K562 (cell line): ENCODE measurements around the gene EFEMP2. TPM values are rescaled to one million over a fixed set of nuclear protein-coding genes. Genes with fewer than 3 reads are reported as not detected.

ENCODE experiments used
- CREB1 ChIP-seq, 2 experiments: sonication (generic) in 1 of 2; formaldehyde crosslinking in 1 of 2; IDR thresholded peaks; 2 replicates each; pipeline versions ENCODE4 v1.6.1 to v1.8.0; 2012 to 2022; ENCODE audit warnings: inconsistent platforms in 1 of 2, mild to moderate bottlenecking in 1 of 2, missing genetic modification reagents in 1 of 2, moderate library complexity in 1 of 2
- ESRRA ChIP-seq: fragments of 450-650 bp; IDR thresholded peaks from 2 replicates; pipeline ENCODE4 v1.6.1; 2014; ENCODE audit warnings: low read depth, mild to moderate bottlenecking, moderate library complexity, borderline replicate concordance
- KDM2B ChIP-seq: fragments of 250-450 bp; sonication (Bioruptor Pico); IDR thresholded peaks from 2 replicates; pipeline ENCODE4 v1.8.0; 2021; ENCODE audit warnings: mild to moderate bottlenecking, moderate library complexity
- MAFG ChIP-seq: fragments of 450-650 bp; conservative IDR thresholded peaks from 2 replicates; pipeline ENCODE4 v1.6.1; 2016; ENCODE audit warnings: missing genetic modification characterization, missing compliant biosample characterization
- MED1 ChIP-seq: sonication (generic); formaldehyde crosslinking; IDR thresholded peaks from 2 replicates; pipeline ENCODE4 v1.8.1; 2023; ENCODE audit warnings: missing genetic modification reagents, borderline replicate concordance
- PCBP1 ChIP-seq: fragments of 200-400 bp; formaldehyde crosslinking; IDR thresholded peaks from 2 replicates; pipeline ENCODE4 v1.6.1; 2018; ENCODE audit warnings: mild to moderate bottlenecking, low read depth, low read length; ENCODE audit not compliant: poor library complexity, severe bottlenecking
- PCBP2 ChIP-seq: fragments of 200-400 bp; formaldehyde crosslinking; IDR thresholded peaks from 2 replicates; pipeline ENCODE4 v1.6.1; 2018; ENCODE audit warnings: low read length, low read depth, mild to moderate bottlenecking, moderate library complexity; ENCODE audit not compliant: poor library complexity, severe bottlenecking
- SMARCB1 ChIP-seq: IDR thresholded peaks from 2 replicates; pipeline ENCODE4 v1.6.1; 2011; ENCODE audit warnings: improper control_type of control experiment, low read depth; ENCODE audit not compliant: insufficient read length
- ZC3H8 ChIP-seq: fragments of 450-650 bp; IDR thresholded peaks from 2 replicates; pipeline ENCODE4 v1.6.1; 2017
- ZNF146 ChIP-seq: IDR thresholded peaks from one replicate; pipeline ENCODE4 v1.6.1; 2018; ENCODE audit warnings: missing compliant biosample characterization; ENCODE audit not compliant: unreplicated experiment
- ZNF354B ChIP-seq: fragments of 250-450 bp; sonication (Bioruptor Pico); IDR thresholded peaks from 2 replicates; pipeline ENCODE4 v1.4.0; 2020
- ZNF436 ChIP-seq: fragments of 250-450, 450-650 bp; sonication (Bioruptor Pico); formaldehyde crosslinking; IDR thresholded peaks from 2 replicates; pipeline ENCODE4 v1.7.0; 2020; ENCODE audit warnings: mild to moderate bottlenecking
- polyA plus RNA-seq, 8 experiments: library from polyadenylated mRNA; depleted of rRNA in 4 of 8; stranded (reverse) in 5 of 8; unstranded in 3 of 8; fragments of >200 nt; fragmentation: Nextera tagmentation in 2 of 8; fragmentation: Illumina TruSeq in 1 of 8; extraction: Ambion mirVana in 2 of 8; extraction: Trizol in 1 of 8; gene quantifications; 2 replicates each; pipeline versions ENCODE4 v1.2.1 to v1.2.3, GENCODE V29; 2011 to 2014; ENCODE audit warnings: inconsistent platforms in 1 of 8, missing spikeins in 1 of 8
- total RNA-seq, 7 experiments: library from RNA; depleted of rRNA in 6 of 7; stranded (reverse); fragments of >200 nt in 6 of 7; fragmentation: Illumina TruSeq in 2 of 7; extraction: Trizol in 2 of 7; gene quantifications; 2 replicates each; pipeline versions ENCODE4 v1.2.1 to v1.2.3, GENCODE V29; 2011 to 2021; ENCODE audit warnings: low replicate concordance in 1 of 7
- TF ChIP-seq, protein P1 (sequence below), 2 experiments: fragments of 450-650 bp; IDR thresholded peaks; 2 replicates each; pipeline ENCODE4 v1.6.1; 2016; ENCODE audit warnings: mild to moderate bottlenecking in 2 of 2, borderline replicate concordance in 1 of 2, low read depth in 1 of 2, moderate library complexity in 1 of 2
- TF ChIP-seq, protein P2 (sequence below): fragments of 250-450 bp; sonication (Bioruptor Pico); IDR thresholded peaks from 2 replicates; pipeline ENCODE4 v1.5.0; 2020; ENCODE audit warnings: mild to moderate bottlenecking
- TF ChIP-seq, protein P3 (sequence below): fragments of 150-350 bp; conservative IDR thresholded peaks from 2 replicates; pipeline ENCODE4 v1.6.1; 2014; ENCODE audit warnings: low read length

The EFEMP2 gene
- total and polyA plus RNA-seq, 9 of the 15 experiments (the other 6 are each of a cell fraction or from before 2014, with no cell fraction given) = 0.07 to 2.9 (median 0.69) TPM; not detected in 1

DNA sequence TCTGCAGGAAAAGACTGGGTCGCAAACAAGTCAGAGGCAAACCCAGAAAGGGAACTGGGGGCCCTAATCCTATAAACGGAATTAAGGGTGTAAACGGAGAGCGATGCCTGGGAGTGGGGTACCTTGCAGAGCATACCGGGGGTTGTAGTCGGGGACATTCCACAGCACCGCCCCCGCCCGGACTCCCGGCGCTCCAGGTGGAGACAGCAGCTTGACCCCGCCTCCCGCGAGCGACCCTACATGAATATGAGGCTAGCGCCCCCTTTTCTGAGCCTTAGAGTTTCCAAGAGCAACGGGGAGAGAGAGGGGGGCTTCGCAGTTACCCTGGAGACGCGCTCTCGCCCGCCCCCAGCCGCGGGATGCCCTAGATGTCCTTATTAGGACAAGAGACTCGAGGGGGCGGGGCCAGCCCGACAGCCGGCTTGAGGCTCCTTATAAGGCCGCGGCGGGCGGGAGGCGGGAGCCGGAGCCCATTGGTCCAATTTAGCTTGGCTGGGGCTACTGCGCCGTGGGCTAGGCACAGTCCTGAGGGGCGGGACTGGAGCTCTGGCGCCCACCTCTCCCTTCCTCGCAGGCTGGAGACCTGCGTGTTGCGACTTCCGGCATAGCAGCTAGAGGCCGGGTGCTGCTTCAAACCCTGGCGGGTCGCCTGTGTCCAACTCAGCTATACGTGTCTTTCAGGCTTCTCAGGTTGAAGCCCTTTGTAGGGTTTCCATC lies 13.3 kb downstream of the EFEMP2 start (continued):
- TF ChIP-seq, protein P1, sequence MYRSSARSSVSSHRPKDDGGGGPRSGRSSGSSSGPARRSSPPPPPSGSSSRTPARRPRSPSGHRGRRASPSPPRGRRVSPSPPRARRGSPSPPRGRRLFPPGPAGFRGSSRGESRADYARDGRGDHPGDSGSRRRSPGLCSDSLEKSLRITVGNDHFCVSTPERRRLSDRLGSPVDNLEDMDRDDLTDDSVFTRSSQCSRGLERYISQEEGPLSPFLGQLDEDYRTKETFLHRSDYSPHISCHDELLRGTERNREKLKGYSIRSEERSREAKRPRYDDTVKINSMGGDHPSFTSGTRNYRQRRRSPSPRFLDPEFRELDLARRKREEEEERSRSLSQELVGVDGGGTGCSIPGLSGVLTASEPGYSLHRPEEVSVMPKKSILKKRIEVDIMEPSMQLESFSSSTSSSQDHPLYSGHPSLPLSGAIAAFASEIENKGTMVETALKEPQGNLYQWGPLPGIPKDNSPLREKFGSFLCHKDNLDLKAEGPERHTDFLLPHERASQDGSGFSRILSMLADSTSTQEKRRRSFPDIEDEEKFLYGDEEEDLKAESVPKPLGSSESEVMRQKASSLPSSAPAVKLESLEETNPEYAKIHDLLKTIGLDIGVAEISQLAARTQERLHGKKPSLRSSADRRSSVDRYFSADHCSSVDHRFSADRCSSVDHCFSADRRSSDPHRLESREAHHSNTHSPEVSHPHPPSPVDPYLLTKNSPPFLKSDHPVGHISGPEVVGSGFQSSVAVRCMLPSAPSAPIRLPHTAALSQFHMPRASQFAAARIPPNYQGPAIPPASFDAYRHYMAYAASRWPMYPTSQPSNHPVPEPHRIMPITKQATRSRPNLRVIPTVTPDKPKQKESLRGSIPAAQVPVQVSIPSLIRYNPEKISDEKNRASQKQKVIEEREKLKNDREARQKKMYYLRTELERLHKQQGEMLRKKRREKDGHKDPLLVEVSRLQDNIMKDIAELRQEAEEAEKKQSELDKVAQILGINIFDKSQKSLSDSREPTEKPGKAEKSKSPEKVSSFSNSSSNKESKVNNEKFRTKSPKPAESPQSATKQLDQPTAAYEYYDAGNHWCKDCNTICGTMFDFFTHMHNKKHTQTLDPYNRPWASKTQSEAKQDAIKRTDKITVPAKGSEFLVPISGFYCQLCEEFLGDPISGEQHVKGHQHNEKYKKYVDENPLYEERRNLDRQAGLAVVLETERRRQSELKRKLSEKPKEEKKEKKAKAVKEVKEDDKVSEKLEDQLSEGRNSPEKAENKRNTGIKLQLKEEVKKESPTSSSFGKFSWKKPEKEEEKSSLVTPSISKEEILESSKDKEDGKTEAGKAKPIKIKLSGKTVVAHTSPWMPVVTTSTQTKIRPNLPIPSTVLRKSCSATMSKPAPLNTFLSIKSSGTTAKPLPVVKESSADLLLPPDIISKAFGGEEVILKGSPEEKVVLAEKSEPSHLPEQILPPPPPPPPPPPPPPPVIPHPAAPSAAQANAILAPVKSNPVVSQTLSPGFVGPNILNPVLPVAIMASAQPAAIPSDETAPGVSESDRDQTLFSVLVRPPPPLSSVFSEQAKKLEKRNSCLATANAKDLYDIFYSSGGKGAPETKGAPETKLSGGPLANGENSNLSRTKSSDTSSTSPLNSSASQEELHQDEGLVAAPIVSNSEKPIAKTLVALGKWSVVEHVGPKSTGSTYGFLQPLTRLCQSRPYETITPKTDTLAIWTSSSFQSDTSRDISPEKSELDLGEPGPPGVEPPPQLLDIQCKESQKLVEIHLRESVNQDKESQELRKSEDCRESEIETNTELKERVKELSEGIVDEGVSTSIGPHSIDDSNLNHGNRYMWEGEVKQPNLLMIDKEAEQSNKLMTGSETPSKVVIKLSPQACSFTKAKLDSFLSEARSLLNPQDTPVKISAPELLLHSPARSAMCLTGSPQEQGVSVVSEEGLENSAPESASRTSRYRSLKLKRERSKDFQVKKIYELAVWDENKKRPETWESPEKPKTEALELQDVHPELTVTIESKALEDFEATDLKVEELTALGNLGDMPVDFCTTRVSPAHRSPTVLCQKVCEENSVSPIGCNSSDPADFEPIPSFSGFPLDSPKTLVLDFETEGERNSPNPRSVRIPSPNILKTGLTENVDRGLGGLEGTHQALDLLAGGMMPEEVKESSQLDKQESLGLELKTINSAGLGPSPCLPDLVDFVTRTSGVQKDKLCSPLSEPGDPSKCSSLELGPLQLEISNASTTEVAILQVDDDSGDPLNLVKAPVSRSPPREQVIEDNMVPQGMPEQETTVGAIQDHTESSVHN (IDR thresholded peaks at IDR 0.05; ENCODE audit: borderline replicate concordance in 1 of 2, low read depth in 1 of 2) = no peak
- TF ChIP-seq KDM2B (no peak), ZC3H8 (no peak), ZNF354B (CRISPR knock-in tag) (no peak), ZNF436 (CRISPR knock-in tag) (no peak), PCBP1 (no peak), ZNF146 (no peak), PCBP2 (no peak), ESRRA (no peak), MED1 (CRISPR knock-in tag) (no peak), CREB1 (IDR thresholded peaks at IDR 0.05) (0 out of 2 replicates have a peak, but pooled peaks have one; percentile 29), CREB1 (CRISPR knock-in tag; IDR thresholded peaks at IDR 0.05) (peak; percentile 37; the same call in 1 of the 2 replicates), SMARCB1 (no peak), MAFG (tag) (no peak)
- TF ChIP-seq, protein P2, sequence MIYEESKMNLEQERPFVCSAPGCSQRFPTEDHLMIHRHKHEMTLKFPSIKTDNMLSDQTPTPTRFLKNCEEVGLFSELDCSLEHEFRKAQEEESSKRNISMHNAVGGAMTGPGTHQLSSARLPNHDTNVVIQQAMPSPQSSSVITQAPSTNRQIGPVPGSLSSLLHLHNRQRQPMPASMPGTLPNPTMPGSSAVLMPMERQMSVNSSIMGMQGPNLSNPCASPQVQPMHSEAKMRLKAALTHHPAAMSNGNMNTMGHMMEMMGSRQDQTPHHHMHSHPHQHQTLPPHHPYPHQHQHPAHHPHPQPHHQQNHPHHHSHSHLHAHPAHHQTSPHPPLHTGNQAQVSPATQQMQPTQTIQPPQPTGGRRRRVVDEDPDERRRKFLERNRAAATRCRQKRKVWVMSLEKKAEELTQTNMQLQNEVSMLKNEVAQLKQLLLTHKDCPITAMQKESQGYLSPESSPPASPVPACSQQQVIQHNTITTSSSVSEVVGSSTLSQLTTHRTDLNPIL (CRISPR knock-in tag) = no peak
- TF ChIP-seq, protein P3, sequence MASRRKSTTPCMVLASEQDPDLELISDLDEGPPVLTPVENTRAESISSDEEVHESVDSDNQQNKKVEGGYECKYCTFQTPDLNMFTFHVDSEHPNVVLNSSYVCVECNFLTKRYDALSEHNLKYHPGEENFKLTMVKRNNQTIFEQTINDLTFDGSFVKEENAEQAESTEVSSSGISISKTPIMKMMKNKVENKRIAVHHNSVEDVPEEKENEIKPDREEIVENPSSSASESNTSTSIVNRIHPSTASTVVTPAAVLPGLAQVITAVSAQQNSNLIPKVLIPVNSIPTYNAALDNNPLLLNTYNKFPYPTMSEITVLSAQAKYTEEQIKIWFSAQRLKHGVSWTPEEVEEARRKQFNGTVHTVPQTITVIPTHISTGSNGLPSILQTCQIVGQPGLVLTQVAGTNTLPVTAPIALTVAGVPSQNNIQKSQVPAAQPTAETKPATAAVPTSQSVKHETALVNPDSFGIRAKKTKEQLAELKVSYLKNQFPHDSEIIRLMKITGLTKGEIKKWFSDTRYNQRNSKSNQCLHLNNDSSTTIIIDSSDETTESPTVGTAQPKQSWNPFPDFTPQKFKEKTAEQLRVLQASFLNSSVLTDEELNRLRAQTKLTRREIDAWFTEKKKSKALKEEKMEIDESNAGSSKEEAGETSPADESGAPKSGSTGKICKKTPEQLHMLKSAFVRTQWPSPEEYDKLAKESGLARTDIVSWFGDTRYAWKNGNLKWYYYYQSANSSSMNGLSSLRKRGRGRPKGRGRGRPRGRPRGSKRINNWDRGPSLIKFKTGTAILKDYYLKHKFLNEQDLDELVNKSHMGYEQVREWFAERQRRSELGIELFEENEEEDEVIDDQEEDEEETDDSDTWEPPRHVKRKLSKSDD = no peak
